SU-DHL-6 (cell line): ENCODE data around the gene COL4A2.

ENCODE experiments used
- CTCF ChIP-seq: fragments of 200-600 bp; sonication (generic); IDR thresholded peaks from one replicate; pipeline ENCODE4 v1.5.1; 2017; ENCODE audit warnings: antibody characterized with exemption, mild to moderate bottlenecking, low read length, moderate library complexity; ENCODE audit not compliant: insufficient read depth, poor library complexity, severe bottlenecking
- EZH2phosphoT487 ChIP-seq: fragments of 200-600 bp; sonication (generic), shearing (Covaris generic); conservative IDR thresholded peaks from 2 replicates; pipeline ENCODE4 v1.6.1; 2018; ENCODE audit warnings: mild to moderate bottlenecking, antibody characterized with exemption, low read length, moderate library complexity, mixed read lengths

- no peak for TF ChIP-seq CTCF
- no peak for TF ChIP-seq EZH2phosphoT487
These were observed 191.2 kb downstream of the COL4A2 start for GRCh38 chr13:110498327-110498726.
